ENCODE results near the gene CRYGN.

DNA sequence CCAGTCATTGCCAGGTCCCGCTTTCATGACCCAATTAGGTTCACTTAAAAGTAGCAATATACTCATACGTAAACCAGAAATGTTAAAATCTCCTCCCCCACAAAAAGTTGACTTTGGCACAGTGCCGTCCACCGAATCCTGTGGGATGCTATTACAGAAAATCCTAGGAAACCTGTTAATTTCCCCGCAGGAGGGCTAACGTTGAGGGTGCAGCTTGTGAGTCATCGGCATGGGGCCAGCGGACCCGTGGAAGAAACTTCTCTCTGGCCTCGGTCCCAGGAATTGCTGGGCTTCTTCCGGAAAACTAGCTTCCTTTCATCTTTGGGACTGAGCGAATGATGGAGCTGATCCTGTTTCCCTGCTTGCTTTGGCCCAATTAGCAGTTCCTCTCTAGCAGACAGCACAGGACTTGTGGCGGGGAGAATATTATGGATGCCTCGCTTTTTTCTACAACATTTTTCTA, 13.5 kb downstream of the CRYGN start:
- TF ChIP-seq, protein P1, sequence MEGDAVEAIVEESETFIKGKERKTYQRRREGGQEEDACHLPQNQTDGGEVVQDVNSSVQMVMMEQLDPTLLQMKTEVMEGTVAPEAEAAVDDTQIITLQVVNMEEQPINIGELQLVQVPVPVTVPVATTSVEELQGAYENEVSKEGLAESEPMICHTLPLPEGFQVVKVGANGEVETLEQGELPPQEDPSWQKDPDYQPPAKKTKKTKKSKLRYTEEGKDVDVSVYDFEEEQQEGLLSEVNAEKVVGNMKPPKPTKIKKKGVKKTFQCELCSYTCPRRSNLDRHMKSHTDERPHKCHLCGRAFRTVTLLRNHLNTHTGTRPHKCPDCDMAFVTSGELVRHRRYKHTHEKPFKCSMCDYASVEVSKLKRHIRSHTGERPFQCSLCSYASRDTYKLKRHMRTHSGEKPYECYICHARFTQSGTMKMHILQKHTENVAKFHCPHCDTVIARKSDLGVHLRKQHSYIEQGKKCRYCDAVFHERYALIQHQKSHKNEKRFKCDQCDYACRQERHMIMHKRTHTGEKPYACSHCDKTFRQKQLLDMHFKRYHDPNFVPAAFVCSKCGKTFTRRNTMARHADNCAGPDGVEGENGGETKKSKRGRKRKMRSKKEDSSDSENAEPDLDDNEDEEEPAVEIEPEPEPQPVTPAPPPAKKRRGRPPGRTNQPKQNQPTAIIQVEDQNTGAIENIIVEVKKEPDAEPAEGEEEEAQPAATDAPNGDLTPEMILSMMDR (conservative IDR thresholded peaks at IDR 0.05 in 1 of 2, IDR thresholded peaks at IDR 0.05 in 1 of 2; ENCODE audit: low read depth in 1 of 2, low read length in 2 of 2): no peak
- TF ChIP-seq EZH2 (IDR thresholded peaks at IDR 0.05; ENCODE audit: low read length, missing control alignments): no peak
